ENCODE data around the gene PDGFD. TPM values are rescaled to one million over a fixed set of nuclear protein-coding genes. Genes with fewer than 3 reads are reported as not detected.
A peak's percentile ranks its signal among the peaks of the same experiment; 100 is the strongest.

The PDGFD gene
- polyA plus RNA-seq, 1 of the 3 experiments (the other 2 are of a cell fraction): 4.8 TPM

DNA sequence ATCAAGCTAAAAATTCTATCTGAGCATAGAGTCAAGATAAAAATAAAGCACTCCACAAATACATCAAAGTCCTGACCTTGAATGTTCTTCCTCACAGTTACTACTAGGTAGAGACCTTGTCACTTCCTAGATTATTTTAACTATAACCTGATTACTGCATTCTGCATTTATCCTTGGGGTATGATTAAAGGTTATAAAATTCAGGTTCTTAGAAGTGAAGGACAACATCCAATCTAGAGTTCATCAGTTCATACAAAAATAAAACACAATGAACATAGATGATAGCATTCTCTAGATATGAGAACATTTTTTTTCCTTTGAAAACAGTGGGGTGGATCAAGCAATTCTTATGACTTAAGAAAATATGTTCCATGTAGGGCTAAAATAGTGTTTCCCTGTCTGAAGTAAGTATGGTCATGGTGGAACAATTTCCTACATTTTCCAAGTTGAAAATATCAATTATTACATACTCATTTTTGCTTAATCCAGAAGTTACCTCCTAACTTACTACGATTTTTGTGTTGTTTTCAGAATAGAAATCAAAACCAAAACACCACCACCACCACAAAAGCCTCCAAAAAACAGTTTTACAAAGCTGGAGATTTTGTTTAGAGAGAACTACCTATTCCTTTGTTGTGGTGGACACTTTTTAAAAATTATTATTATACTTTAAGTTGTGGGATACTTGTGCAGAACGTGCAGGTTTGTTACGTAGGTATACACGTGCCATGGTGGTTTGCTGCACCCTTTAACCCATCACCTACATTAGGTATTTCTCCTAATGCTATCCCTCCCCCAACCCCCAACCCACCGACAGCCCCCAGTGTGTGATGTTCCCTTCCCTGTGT is 239.6 kb downstream of the PDGFD start:
- Histone ChIP-seq H3K27me3 (ENCODE audit: insufficient read depth) (no peaks in the 10 kb centered on the region), H3K4me3 (ENCODE audit: low read depth in 2 of 2, low read length in 1 of 2) (no peak overlapping the region), H3K79me2 (ENCODE audit: insufficient read depth) (no peaks in the 10 kb centered on the region), H3F3A (replicated peaks; ENCODE audit: insufficient read depth) (no peaks in the 10 kb centered on the region), H4K20me1 (ENCODE audit: insufficient read depth) (no peaks in the 10 kb centered on the region), H3K9ac (no peak overlapping the region), H3K9me3 (no peaks in the 10 kb centered on the region), H3K27ac (ENCODE audit: low read depth in 2 of 2, low read length in 1 of 2) (peak overlapping the region in 1 of 2 experiments; percentile 30; a peak in 2 of 4 replicates), H3K4me2 (no peak overlapping the region), H3K36me3 (replicated peaks in 1 of 2; ENCODE audit: control insufficient read depth in 1 of 2, insufficient read depth in 2 of 2, low read length in 1 of 2) (no peaks in the 10 kb centered on the region), H3K4me1 (ENCODE audit: control insufficient read depth in 1 of 2, insufficient read depth in 2 of 2, low read depth in 1 of 2, low read length in 1 of 2) (peaks cover 5 to 10% of the 10 kb centered on the region in 2 experiments; a peak in 3 of 4 replicates), H3K9me2 (no peaks in the 10 kb centered on the region), H2AFZ (ENCODE audit: low read depth) (no peak overlapping the region)
- TF ChIP-seq ELF1 (IDR thresholded peaks at IDR 0.05) (no peak), TAF1 (IDR thresholded peaks at IDR 0.05; ENCODE audit: borderline replicate concordance, low read depth, low read length) (no peak), MEF2A (IDR thresholded peaks at IDR 0.05; ENCODE audit: borderline replicate concordance, low read depth) (no peak), SIN3A (IDR thresholded peaks at IDR 0.05; ENCODE audit: borderline replicate concordance, low read depth, low read length) (no peak), JUND (IDR thresholded peaks at IDR 0.05) (0 out of 2 replicates have a peak, but pooled peaks have one; percentile 4), GABPA (IDR thresholded peaks at IDR 0.05; ENCODE audit: low read depth) (no peak), TEAD4 (IDR thresholded peaks at IDR 0.05; ENCODE audit: borderline replicate concordance, insufficient read depth) (no peak), NFIC (IDR thresholded peaks at IDR 0.05; ENCODE audit: borderline replicate concordance) (no peak)
- TF ChIP-seq, protein P1, sequence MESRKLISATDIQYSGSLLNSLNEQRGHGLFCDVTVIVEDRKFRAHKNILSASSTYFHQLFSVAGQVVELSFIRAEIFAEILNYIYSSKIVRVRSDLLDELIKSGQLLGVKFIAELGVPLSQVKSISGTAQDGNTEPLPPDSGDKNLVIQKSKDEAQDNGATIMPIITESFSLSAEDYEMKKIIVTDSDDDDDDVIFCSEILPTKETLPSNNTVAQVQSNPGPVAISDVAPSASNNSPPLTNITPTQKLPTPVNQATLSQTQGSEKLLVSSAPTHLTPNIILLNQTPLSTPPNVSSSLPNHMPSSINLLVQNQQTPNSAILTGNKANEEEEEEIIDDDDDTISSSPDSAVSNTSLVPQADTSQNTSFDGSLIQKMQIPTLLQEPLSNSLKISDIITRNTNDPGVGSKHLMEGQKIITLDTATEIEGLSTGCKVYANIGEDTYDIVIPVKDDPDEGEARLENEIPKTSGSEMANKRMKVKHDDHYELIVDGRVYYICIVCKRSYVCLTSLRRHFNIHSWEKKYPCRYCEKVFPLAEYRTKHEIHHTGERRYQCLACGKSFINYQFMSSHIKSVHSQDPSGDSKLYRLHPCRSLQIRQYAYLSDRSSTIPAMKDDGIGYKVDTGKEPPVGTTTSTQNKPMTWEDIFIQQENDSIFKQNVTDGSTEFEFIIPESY (IDR thresholded peaks at IDR 0.05; ENCODE audit: borderline replicate concordance, low read depth): no peak
- ChIA-PET CTCF (interaction anchor here (1.1 kb wide), 1 partner anchor 242 kb away, joined by 3 read pairs; no protein-coding TSS in a partner anchor), POLR2A (no interaction called here)
- no peak for DNase-seq
- WGBS (ENCODE audit: low lambda C conversion rate): 90% methylated on average over 5 of the region's 5 CpGs

DNA sequence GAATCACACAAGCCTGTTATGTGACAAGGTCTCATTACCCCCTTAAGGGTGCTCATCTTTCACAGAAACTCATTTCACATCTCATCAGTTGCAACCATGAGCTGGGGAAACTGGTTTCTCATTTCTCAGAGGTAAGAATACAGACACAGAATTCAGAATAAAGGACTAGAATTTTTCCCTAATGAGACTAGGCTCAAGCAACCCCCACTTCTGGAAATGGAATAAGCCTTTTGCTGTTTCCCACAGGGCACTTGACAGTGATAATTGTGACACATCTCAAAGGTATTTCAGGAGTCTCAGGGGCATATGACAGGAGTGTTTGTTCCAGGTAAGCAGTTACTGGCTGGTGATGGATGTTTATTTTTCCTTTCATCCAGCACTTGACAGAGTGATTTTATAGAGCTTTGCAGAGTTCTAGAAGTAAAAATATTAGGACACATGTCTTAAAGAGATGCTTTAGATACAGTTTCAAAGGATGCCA is 240.5 kb downstream of the PDGFD start:
- Histone ChIP-seq H3K4me3 (ENCODE audit: low read depth in 2 of 2, low read length in 1 of 2) (no peak overlapping the region), H3K9me2 (no peaks in the 10 kb centered on the region), H2AFZ (ENCODE audit: low read depth) (no peak overlapping the region), H3K79me2 (ENCODE audit: insufficient read depth) (no peaks in the 10 kb centered on the region), H3K9ac (no peak overlapping the region), H3K36me3 (replicated peaks in 1 of 2; ENCODE audit: control insufficient read depth in 1 of 2, insufficient read depth in 2 of 2, low read length in 1 of 2) (no peaks in the 10 kb centered on the region), H3K4me2 (no peak overlapping the region), H4K20me1 (ENCODE audit: insufficient read depth) (no peaks in the 10 kb centered on the region), H3F3A (replicated peaks; ENCODE audit: insufficient read depth) (no peaks in the 10 kb centered on the region), H3K27ac (ENCODE audit: low read depth in 2 of 2, low read length in 1 of 2) (peak overlapping the region in 1 of 2 experiments; percentile 30; a peak in 2 of 4 replicates), H3K4me1 (ENCODE audit: control insufficient read depth in 1 of 2, insufficient read depth in 2 of 2, low read depth in 1 of 2, low read length in 1 of 2) (peaks cover 5% of the 10 kb centered on the region in 2 experiments; a peak in 3 of 4 replicates), H3K9me3 (no peaks in the 10 kb centered on the region), H3K27me3 (ENCODE audit: insufficient read depth) (no peaks in the 10 kb centered on the region)
- ChIA-PET POLR2A (no interaction called here), CTCF (no interaction called here)
- no peak for DNase-seq
- no peak for TF ChIP-seq MXI1 (IDR thresholded peaks at IDR 0.05; ENCODE audit: low read depth, low read length)
- TF ChIP-seq, protein P2, sequence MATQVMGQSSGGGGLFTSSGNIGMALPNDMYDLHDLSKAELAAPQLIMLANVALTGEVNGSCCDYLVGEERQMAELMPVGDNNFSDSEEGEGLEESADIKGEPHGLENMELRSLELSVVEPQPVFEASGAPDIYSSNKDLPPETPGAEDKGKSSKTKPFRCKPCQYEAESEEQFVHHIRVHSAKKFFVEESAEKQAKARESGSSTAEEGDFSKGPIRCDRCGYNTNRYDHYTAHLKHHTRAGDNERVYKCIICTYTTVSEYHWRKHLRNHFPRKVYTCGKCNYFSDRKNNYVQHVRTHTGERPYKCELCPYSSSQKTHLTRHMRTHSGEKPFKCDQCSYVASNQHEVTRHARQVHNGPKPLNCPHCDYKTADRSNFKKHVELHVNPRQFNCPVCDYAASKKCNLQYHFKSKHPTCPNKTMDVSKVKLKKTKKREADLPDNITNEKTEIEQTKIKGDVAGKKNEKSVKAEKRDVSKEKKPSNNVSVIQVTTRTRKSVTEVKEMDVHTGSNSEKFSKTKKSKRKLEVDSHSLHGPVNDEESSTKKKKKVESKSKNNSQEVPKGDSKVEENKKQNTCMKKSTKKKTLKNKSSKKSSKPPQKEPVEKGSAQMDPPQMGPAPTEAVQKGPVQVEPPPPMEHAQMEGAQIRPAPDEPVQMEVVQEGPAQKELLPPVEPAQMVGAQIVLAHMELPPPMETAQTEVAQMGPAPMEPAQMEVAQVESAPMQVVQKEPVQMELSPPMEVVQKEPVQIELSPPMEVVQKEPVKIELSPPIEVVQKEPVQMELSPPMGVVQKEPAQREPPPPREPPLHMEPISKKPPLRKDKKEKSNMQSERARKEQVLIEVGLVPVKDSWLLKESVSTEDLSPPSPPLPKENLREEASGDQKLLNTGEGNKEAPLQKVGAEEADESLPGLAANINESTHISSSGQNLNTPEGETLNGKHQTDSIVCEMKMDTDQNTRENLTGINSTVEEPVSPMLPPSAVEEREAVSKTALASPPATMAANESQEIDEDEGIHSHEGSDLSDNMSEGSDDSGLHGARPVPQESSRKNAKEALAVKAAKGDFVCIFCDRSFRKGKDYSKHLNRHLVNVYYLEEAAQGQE (IDR thresholded peaks at IDR 0.05; ENCODE audit: low read depth, low read length): no peak
- TF ChIP-seq EZH2phosphoT487 (IDR thresholded peaks at IDR 0.05; ENCODE audit: borderline replicate concordance, low read depth): no peak
- TF ChIP-seq SIN3A (IDR thresholded peaks at IDR 0.05; ENCODE audit: borderline replicate concordance, low read depth, low read length): no peak
- no peak for TF ChIP-seq RXRA (IDR thresholded peaks at IDR 0.05; ENCODE audit: borderline replicate concordance, low read depth)
- TF ChIP-seq CHD2 (IDR thresholded peaks at IDR 0.05; ENCODE audit: low read length, partially characterized antibody): no peak
- TF ChIP-seq, protein P3, sequence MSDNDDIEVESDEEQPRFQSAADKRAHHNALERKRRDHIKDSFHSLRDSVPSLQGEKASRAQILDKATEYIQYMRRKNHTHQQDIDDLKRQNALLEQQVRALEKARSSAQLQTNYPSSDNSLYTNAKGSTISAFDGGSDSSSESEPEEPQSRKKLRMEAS (IDR thresholded peaks at IDR 0.05; ENCODE audit: low read depth): no peak
- TF ChIP-seq, protein P4, sequence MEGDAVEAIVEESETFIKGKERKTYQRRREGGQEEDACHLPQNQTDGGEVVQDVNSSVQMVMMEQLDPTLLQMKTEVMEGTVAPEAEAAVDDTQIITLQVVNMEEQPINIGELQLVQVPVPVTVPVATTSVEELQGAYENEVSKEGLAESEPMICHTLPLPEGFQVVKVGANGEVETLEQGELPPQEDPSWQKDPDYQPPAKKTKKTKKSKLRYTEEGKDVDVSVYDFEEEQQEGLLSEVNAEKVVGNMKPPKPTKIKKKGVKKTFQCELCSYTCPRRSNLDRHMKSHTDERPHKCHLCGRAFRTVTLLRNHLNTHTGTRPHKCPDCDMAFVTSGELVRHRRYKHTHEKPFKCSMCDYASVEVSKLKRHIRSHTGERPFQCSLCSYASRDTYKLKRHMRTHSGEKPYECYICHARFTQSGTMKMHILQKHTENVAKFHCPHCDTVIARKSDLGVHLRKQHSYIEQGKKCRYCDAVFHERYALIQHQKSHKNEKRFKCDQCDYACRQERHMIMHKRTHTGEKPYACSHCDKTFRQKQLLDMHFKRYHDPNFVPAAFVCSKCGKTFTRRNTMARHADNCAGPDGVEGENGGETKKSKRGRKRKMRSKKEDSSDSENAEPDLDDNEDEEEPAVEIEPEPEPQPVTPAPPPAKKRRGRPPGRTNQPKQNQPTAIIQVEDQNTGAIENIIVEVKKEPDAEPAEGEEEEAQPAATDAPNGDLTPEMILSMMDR (IDR thresholded peaks at IDR 0.05): no peak
- no peak for TF ChIP-seq FOSL2 (IDR thresholded peaks at IDR 0.05; ENCODE audit: borderline replicate concordance, low read depth)
